Cerebellar cortex (tissue), 1 donor: Measurements from ENCODE around the gene RPAIN.
"Not testable (repeated sequence)": the region's sequence is repeated elsewhere in the genome, so short reads cannot be mapped to it uniquely, and the experiment has no call there.

ENCODE experiments used
- DNase-seq: peaks from one replicate; pipeline ENCODE4 v3.0.0-alpha.2; 2015; ENCODE audit warnings: low spot score

Gene RPAIN

DNA sequence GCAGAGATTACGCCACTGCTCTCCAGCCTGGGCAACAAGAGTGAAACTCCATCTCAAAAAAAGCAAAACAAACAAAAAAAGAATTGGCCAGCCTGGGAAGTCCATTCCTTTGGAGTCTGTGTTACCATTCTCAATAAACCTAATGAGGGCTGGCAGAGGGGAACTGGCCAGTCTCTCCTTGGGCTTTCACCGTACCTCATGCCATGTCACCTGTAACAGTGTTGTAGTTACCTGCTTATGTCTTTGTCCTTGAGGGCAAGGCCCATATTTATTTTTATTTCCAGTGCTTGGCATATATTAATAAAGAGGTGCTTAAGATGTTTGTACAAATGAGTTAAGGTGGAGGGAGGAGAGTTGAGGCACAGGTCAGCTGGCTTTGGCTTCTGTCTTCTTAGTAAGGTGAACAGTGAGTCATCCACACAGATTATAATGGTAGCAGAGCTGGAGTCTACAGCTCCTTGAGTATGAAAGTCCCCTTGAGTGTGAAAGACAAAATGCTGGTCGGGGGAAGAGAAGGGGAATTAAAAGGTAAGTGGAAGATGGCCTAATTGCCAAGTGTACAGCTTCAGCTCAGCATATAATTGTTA is 10.5 kb downstream of the RPAIN start:
- DNase-seq: no peak

DNA sequence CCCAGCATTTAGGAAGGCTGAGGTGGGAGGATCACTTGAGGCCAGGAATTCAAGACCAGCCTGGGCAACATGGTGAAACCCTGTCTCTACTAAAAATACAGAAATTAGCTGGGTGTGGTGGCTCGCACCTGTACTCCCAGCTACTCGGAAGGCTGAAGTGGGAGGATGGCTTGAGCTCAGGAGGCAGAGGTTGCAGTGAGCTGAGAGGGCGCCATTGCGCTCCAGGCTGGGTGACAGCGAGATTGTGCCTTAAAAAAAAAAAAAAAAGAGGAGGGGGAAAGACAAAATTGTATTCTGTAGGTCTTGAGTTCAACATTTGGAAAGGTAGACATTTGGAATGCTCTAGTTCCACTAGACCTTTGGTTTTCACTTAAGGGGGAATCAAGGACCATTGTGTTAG is 11.3 kb downstream of the RPAIN start:
- not testable (repeated sequence) for DNase-seq

DNA sequence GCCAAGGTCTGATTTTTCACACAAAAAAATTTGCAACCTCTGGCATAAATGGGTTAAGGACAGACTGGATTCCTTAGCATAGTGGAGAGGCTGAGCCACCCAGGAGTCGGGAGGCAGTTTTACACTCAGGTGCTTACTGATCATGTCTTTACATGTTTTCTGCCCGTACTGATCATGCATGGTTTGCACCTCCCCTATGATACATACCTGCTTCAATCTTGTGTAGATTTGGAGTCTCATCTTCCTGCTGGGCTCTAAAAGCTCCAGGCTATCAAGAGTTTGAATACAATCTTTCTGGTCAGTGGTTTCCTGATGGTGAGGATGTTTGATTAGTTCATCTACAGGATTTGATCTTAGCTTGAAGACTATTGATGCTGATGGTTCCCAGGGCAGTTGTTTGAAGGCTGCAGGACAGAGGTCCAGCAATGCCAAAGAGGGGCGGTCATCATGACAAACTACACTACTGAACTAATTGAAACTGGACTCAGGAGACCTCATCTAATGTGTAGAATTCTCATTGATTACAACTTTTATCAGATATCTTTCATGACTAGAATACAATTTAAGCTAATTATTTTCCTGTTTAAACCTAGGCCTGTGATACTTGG is 12.1 kb downstream of the RPAIN start:
- DNase-seq: no peak

DNA sequence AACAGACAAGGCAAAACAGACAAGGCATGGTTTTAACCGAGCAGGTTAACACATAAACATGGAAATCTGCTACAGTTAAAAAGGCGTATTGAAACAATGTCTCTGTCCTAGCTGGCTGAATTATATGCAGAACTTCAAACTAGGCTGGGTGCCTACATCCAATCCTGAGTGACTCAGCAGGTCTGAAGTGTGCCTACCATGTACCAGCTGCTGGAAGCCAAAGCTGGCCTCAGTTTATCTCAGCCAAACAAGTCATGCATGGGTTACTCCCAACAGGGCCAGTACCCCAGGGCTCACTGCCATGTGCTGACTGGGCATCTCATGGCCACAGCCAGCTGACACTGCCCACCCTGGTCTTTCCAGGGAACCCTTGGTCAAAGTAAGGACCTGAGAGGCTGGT is 15.0 kb downstream of the RPAIN start:
- no peak for DNase-seq

DNA sequence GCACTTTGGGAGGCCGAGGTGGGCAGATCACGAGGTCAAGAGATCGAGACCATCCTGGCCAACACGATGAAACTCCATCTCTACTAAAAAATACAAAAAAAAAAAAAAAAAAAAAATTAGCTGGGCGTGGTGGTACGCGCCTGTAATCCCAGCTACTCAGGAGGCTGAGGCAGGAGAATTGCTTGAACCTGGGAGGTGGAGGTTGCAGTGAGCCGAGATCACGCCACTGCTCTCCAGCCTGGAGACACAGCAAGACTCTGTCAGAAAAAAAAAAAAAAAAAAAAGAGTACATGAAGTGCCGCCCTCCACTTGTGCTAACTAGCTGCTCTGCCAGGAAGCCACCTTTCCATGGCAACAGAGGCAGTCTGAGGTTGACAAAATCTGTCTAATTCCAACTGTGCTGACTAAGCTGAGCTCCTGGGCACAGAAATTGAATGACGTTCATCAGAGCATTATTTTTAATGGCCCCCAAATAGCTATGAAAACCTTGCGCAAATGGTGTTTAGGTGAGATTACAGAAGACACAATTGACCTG is 15.9 kb downstream of the RPAIN start:
- DNase-seq: not testable (repeated sequence)

DNA sequence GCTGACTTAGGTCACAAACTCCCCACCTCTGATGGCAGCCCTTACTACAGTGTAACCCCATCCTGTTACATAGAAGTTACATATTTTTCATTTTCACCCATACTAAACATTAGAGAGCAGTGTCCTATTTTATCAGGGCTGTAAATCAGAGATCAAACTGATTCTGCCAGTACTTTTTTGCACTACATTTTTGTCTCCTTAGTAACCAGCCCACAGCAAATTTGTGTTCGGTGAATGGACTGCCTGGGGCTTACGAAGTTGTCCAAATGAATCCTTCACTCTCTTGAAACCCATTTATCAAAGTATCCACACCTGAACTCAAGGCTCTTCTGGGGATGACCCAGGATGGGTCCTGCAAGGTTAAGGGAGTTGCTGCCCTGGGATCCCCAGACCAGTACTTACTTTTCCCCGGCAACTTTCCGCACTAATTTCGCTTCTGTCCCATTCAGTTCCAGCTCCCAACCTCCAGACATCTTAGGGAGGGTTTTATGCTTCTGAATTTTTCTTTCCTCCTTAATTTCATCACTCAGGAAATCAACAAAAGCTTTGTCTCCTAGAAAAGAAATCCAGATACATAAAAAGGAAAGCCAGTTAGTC is 17.8 kb downstream of the RPAIN start:
- DNase-seq: no peak

DNA sequence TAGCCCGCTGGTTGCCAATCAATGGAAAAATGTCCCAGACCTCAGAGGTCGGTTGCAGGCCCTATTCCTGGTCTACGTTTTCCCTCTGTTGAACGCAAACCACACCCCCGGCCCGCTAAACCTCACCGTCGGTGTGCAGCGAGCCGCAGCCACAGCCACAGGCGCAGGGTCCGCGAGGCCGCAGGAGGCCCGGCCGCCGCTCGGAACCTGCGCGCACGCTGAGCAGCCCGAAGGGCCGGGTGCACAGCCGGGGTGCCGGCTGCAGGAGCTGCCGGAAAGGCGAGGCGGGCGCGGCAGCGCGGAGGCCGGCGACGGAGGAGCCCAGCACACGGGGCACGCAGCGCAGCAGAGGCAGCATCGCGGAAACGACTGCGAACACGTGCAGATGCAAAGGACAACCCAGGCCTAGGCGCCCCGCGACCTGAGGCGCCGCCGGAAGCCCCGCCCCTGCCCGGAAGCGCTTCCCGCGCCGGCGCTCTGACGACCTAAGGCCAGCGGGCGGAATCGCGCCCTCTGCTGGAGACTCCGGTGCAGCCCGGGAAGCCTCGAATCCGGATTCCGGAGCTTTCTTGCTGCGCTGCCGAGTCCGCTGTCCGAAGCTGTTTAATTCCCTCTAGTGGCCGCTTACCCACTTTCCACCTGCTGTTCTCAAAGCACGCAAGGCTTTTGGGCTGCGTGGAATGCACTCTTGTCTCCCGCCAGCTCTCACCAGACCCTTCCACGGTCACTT is 18.9 kb downstream of the RPAIN start, which contains the start of gene C1QBP:
C1QBP (minus strand) TSS at position 440 of the 730 bp plus-strand sequence; CDS start at position 358, 82 bp downstream.
- DNase-seq: peak; percentile 90

DNA sequence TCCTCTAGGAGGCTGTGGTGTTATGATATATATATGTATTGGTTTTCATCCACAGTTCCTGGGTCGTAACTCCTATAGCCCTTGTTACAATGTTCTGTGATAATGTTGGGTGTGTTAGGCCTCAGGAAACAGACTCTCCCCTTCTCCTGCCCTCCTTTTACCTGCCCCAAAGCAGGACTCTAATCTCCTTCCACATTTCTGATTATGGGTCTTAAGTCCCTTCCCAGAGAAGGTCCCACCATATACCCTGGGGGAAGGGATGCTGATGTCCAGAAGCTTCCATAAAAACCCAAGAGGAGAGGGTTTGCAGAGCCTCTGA is 19.4 kb downstream of the RPAIN start:
- no peak for DNase-seq

DNA sequence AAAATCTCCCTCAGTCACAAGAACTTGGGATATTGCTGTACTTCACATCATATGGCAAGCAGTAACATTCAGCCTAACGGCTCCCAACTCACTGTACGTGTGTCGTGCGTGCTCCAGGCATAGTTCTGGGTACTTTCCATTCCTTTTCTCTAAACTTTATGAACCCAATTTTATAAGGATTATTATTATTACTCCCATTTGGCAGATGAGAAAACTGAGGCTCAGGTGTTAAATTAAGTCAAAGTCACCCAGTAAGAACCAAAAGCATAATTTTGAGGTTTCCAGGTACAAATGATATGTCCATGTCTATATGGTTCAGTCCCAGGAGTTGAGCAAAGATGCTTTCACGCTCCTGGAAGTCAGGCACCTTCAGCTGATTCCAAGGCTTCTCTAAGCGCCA is 23.7 kb downstream of the RPAIN start:
- DNase-seq: no peak

DNA sequence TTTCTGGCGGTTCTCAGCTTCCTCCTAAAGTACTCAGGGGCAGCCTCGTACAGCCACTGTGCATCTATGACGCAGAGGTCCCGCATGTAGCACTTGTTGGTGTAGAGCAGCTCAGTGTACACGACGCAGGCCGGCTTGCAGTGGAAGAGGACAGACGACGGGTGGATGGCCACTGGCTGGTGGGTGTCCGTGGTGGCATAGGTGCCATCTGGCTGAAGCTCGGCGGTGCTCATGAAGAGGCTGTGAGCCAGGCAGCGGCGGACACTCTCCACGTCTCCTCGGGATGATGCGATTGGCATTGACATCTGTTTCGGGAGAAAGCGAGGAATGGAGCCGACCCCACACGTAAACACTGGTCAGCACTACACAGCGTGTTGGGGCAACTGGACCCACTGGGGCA is 24.2 kb downstream of the RPAIN start:
- no peak for DNase-seq

DNA sequence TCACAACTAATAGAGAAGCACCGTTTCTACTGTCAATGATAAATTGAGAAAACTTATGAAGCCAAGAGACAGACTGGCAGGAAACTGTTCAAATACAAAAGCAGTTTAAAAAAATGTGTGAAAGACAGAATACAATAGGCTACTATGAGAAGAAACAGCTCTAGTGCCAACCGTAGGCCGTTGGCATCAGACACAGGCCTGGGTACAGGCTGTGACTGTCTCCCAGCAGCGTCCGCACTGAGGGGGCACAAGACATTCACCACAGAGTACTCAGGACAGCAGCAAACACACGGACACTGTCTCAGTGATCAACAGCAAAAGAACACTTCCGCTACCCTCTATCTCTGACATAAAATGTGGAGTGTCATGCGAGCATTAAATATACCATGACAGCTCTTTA is 26.8 kb downstream of the RPAIN start:
- DNase-seq: no peak

DNA sequence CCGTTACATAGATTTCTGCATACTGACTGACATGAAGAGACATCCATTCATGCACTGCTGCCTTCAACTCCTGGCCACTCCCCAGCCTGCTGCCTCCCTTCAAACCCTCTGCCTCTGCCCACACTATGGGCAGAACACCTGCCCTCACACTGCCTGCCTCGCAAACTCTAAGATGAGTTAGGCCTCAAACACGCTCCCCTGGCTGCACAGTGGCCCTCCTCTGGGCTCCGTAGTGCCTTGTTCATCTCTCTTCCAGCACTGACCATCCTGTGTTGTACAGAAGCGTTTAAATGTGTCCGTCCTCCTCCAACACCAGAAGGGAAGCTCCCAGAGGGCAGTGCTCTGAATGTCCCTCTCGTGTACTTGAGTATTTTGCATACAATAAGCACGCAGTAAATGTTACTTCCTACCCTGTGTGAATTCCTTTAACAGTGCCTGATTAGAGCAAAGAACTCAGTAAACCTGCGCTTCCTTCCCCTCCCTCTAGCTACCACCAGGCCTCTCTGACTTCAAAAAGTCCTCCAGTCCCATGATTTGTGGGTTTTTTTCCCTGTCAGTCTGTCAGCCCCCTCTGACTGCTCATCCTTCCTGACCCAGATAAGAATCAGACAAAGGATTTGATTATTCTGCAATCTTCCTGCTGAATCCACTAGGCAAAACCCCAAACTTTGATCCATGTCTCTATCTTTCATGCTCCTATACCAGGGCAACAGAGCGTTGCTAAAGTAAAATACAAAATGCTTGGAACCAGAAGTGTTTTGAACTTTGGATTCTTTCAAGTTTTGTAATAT is 44.9 kb downstream of the RPAIN start:
- no peak for DNase-seq

DNA sequence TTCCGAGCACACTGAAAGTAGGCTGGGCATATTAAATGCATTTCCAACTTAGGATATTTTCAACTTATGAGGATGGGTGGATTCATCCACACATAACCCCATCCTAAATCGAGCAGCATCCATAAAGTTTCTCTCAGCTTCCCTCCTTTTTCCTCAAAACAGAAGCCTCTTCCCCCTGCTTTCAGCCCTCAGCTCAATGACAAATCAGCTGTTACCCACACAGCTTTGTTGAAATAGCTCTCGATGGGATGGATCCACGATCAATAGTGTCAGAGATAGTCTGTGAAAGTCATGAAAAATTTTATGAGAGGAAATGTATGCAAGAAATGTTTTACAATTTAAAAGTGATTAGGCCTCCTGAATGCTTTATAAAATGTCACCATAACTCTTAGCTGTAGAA is 46.3 kb downstream of the RPAIN start:
- no peak for DNase-seq

DNA sequence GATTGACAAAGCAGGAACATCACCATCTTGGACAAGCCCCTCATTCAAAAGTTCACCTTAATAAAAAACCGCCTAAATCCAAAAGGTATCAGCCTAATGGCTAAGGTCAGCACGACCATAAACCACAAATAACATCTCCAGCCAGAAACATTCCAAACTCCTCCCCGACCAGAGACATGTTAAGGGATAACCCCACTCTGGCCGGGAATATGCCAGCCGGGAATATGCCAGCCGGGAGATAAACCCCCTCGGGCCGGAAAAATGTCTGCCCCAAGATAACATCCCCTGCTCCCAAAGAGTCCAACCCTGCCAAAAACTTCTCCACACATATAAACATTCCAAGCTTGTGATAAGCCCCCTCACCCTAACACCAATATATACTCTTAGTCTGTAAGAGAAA is 47.4 kb downstream of the RPAIN start:
- DNase-seq: no peak

DNA sequence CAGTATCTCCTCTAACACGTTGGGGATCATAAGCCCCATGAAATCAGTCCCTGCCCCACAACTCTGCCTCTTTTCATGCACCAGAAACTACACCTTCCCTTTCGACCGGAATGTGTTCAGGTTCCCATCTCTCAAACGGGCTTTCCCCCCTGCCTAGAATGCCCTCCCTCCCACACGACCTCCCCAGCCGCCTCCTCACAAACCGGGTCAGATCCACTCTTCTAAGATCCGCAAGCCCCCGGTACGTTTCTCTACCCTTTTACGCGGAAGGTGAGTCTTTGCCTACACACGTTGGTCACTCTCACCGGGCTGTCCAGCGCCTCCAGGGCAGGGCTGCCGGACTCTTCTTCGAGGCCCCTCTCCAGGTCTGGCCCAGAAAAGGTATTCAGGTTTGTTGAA is 48.1 kb downstream of the RPAIN start:
- DNase-seq: no peak

DNA sequence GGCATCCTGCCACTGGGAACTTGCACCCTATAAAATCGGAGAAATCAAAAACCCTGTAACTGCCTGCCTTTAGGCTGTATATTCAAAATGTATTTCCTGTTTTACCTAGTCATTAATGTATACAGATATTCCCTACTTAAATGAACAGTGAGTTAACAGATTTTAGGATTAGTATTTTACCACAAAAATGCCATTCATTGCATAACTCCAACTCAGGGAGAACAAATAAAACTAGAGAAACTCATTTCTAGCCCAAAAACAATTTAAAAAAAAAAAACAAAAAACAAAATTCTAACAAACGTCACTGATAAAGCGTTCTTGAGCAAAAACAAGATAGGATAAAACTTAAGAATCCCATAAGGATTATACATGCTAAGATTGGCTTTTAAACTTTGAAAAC is 52.5 kb downstream of the RPAIN start:
- no peak for DNase-seq

DNA sequence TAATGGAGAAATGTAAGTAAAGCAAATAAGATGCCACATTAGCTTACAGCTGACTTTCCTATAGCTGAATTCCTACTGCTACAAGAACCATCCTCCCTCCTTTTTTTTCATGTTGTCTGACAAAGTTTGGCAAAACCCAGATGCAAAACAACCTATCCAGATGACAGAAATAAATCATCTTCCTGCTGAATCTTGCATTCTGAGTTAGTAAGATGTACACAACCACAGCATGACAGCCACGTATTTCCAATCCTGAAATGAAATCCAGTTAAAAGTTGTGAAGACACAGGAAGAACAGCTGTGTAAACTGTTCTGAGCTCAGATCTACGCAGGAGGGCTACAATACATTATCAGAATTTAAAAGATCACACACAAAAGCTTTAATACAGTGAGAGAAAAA is 53.9 kb downstream of the RPAIN start:
- no peak for DNase-seq

DNA sequence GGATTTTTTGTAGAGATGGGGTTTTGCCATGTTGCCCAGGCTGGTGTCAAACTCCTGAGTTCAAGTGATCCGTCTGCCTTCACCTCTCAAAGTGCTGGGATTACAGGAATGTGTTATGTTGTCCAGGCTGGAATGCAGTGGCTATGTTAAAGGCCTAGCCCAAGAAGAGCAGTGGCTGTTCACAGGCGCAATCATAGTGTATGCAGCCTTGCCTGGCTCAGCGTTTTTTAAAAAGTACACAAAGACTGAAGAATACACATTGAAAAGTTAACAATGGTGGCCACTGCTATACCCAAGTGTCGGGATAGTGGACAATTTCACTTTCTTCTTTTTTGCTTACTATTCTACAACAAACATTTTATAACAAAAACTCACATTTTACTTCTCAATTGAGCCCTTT is 59.0 kb downstream of the RPAIN start:
- DNase-seq: no peak

DNA sequence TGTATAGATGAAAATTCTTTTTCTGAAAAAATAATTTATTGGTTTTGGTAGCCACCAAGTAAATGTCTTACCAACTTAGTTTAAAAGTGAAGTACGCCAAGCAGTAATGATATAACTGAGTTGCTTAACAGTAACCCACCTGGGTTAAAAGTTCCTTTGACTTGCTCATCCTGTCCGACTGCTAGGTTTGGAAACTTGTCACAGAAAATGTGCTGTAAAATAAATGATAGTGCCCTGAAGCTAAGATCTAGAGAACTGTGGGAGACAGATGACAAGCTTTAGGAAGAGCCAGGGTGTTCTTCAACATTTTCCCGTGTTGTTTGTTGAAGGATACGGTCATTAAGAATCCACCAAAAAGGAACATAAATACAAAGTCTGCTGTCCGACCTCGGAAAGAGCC is 61.0 kb downstream of the RPAIN start:
- no peak for DNase-seq

DNA sequence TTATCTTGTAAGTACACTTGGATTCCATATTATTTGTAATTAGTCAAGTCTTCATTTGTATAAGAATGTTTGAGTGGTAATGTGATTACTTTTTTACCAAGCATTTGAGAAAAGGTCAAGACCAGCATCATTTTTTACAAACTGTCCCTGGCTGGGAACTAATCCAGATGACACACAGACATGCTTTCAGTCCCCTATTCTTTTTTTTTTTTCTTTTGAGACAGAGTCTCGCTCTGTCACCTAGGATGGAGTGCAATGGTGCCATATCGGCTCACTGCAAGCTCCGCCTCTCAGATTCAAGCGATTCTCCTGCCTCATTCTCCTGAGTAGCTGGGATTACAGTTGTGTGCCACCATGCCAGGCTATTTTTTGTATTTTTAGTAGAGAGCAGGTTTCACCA is 61.5 kb downstream of the RPAIN start:
- no peak for DNase-seq
